ENCODE measurements around the gene SLC44A4. TPM values are rescaled to one million over a fixed set of nuclear protein-coding genes. Genes with fewer than 3 reads are reported as not detected.

Gene SLC44A4
- total and polyA plus RNA-seq, 7 donors, result 0.03 to 0.24 (median 0.14) TPM; not detected in 2

GRCh38 chr6:31875877-31876276, 2.9 kb downstream of the SLC44A4 start:
- TF ChIP-seq CTCF (IDR thresholded peaks at IDR 0.05), result no peak
- no peak overlapping the region for H3K4me3 ChIP-seq
- H3K4me1 ChIP-seq, result no peaks in the 10 kb centered on the region
- DNase-seq, result no peak
- 52 to 65% (median 60%) methylated on average over 5 of the region's 5 CpGs for WGBS, 3 donors
- peaks cover 0 to 15% of the 10 kb centered on the region in 2 donors for H3K36me3 ChIP-seq (ENCODE audit: insufficient read depth in 1 of 2, low read depth in 1 of 2)
- H3K27me3 ChIP-seq (ENCODE audit: insufficient read depth in 3 of 3, low read length in 2 of 3), result no peaks in the 10 kb centered on the region
- intact Hi-C loops (cut with DNase I), result no loop called here
- ATAC-seq, result no peak
- H3K9me3 ChIP-seq, result no peaks in the 10 kb centered on the region
- no peak overlapping the region for H3K27ac ChIP-seq

GRCh38 chr6:31874836-31875572, 3.8 kb downstream of the SLC44A4 start:
- Histone ChIP-seq H3K27me3 (ENCODE audit: insufficient read depth in 3 of 3, low read length in 2 of 3) (no peaks in the 10 kb centered on the region), H3K9me3 (no peaks in the 10 kb centered on the region), H3K4me3 (no peak overlapping the region), H3K4me1 (no peaks in the 10 kb centered on the region), H3K27ac (no peak overlapping the region), H3K36me3 (ENCODE audit: insufficient read depth in 1 of 2, low read depth in 1 of 2) (peaks cover 0 to 6% of the 10 kb centered on the region in 2 donors)
- ATAC-seq (no peak), DNase-seq (no peak)
- 79 to 84% (median 79%) methylated on average over 5 of the region's 5 CpGs for WGBS, 3 donors
- intact Hi-C loops (cut with DNase I), result no loop called here
- TF ChIP-seq CTCF (IDR thresholded peaks at IDR 0.05), result no peak

- ATAC-seq (no peak), DNase-seq (no peak)
- no peak overlapping the region for H3K27ac ChIP-seq
- no peak for TF ChIP-seq CTCF (IDR thresholded peaks at IDR 0.05)
- no peaks in the 10 kb centered on the region for H3K4me1 ChIP-seq
- H3K4me3 ChIP-seq, result no peak overlapping the region
- 60 to 73% (median 62%) methylated on average over 4 of the region's 4 CpGs for WGBS, 3 donors
- no peaks in the 10 kb centered on the region for H3K36me3 ChIP-seq (ENCODE audit: insufficient read depth in 1 of 2, low read depth in 1 of 2)
- intact Hi-C loops (cut with DNase I), result no loop called here
- H3K9me3 ChIP-seq, result no peaks in the 10 kb centered on the region
- no peaks in the 10 kb centered on the region for H3K27me3 ChIP-seq (ENCODE audit: insufficient read depth in 3 of 3, low read length in 2 of 3)
Measured at GRCh38 chr6:31874084-31874670, 4.6 kb downstream of the SLC44A4 start.

- Histone ChIP-seq H3K27ac (no peak overlapping the region), H3K27me3 (ENCODE audit: insufficient read depth in 3 of 3, low read length in 2 of 3) (no peaks in the 10 kb centered on the region), H3K4me1 (no peaks in the 10 kb centered on the region), H3K36me3 (ENCODE audit: insufficient read depth in 1 of 2, low read depth in 1 of 2) (no peaks in the 10 kb centered on the region), H3K9me3 (no peaks in the 10 kb centered on the region), H3K4me3 (no peak overlapping the region)
- 46 to 60% (median 48%) methylated on average over 9 of the region's 9 CpGs for WGBS, 3 donors
- TF ChIP-seq CTCF (IDR thresholded peaks at IDR 0.05), result no peak
- ATAC-seq (no peak), DNase-seq (no peak)
- intact Hi-C loops (cut with DNase I), result no loop called here
Measured at GRCh38 chr6:31871046-31871659, 7.6 kb downstream of the SLC44A4 start.

Data from psoas muscle (tissue), 8 donors.